ENCODE data around the gene TTC36.
"Not testable (repeated sequence)": the region's sequence is repeated elsewhere in the genome, so short reads cannot be mapped to it uniquely, and the experiment has no call there.

The TTC36 gene

DNA sequence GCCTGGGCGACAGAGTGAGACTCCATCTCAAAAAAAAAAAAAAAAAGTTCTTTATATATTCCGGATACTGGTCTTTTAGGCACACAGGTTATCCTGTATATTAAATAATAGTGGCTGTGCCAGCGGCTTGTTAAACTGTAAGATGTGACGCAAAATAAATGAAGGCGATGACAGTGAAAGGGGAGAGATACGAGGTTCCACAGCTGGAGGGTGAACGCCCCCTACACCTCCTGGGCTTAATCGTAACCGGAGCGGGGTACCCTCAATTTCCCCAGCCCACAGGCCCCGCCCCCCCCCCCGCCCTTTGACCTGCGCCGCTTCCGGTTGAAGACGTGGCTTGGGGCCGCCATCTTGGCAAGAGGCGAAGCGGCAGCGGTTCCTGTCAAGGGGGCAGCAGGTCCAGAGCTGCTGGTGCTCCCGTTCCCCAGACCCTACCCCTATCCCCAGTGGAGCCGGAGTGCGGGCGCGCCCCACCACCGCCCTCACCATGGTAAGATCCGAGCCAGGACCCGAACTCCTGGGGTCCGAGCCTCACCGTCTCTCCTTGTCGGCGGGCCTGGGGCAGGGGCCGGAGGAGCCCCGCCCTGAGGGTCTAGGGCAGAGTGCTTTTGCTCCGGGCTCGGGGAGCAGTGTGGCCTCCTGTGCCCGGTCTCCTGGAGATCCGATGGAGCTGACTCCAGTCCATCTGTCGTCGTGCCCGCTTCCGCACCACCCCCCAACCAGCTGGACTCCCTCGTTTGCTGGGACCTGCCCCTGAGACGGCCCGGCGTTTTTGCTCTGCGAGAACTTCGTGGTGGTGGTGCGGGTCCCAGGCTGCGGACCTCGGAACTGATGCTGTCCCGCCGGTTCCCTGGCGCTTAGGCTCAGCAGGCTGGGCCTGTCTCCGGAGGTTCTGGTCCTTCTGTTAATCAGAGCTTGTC, 45.0 kb downstream of the TTC36 start, which contains the start of gene ARCN1:
Gene ARCN1 (plus strand): TSS at position 349 of the 920 bp plus-strand sequence. CDS start 139 bp downstream, at position 488.
- CTCF ChIA-PET: no interaction called here
- TF ChIP-seq, protein P1, sequence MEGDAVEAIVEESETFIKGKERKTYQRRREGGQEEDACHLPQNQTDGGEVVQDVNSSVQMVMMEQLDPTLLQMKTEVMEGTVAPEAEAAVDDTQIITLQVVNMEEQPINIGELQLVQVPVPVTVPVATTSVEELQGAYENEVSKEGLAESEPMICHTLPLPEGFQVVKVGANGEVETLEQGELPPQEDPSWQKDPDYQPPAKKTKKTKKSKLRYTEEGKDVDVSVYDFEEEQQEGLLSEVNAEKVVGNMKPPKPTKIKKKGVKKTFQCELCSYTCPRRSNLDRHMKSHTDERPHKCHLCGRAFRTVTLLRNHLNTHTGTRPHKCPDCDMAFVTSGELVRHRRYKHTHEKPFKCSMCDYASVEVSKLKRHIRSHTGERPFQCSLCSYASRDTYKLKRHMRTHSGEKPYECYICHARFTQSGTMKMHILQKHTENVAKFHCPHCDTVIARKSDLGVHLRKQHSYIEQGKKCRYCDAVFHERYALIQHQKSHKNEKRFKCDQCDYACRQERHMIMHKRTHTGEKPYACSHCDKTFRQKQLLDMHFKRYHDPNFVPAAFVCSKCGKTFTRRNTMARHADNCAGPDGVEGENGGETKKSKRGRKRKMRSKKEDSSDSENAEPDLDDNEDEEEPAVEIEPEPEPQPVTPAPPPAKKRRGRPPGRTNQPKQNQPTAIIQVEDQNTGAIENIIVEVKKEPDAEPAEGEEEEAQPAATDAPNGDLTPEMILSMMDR (IDR thresholded peaks at IDR 0.05; ENCODE audit: control extremely low read depth, extremely low read depth, low read depth, missing control alignments): no peak

DNA sequence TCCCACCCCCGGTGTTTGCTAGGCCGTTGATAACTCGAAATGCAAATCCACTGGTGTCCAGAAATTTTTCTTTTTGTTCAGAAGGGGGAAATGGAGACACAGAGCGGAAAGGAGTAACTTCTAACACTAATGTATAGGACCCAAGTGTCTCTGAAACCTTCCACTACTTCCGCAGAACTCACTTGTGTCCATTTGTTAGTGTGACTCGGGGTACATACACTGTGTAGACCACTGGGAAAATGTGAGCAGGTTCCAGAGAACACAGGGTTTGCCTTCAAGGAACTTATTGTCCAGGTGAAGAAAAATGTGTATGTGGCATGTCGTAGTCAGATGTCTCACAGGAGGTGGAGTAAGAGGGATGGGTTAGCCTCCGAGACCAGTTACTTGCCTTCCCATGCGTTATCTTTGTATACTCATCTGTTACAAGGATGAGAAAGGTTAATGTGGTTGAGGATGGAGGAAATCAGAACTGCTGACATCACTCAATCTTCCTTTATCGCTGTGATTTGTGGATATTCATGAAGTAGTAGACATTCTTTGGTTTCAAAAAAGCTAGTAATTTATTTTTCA, 45.8 kb downstream of the TTC36 start:
- TF ChIP-seq, protein P1 (IDR thresholded peaks at IDR 0.05; ENCODE audit: control extremely low read depth, extremely low read depth, low read depth, missing control alignments): no peak
- DNase-seq (ENCODE audit: extremely low spot score): peak; percentile 27
- ChIA-PET CTCF (no interaction called here), POLR2A (interaction anchor here (0.8 kb wide), 1 partner anchor 34 kb away, joined by 3 read pairs; no protein-coding TSS in a partner anchor)

More for the DNA sequence above, 45.0 kb downstream of the TTC36 start, which contains the start of gene ARCN1:
- POLR2A ChIA-PET: interaction anchor here (0.7 to 0.8 kb wide), 2 partner anchors 34 to 85 kb away, joined by 3 to 4 read pairs; no protein-coding TSS in a partner anchor
- DNase-seq (ENCODE audit: extremely low spot score): peak; percentile 91

DNA sequence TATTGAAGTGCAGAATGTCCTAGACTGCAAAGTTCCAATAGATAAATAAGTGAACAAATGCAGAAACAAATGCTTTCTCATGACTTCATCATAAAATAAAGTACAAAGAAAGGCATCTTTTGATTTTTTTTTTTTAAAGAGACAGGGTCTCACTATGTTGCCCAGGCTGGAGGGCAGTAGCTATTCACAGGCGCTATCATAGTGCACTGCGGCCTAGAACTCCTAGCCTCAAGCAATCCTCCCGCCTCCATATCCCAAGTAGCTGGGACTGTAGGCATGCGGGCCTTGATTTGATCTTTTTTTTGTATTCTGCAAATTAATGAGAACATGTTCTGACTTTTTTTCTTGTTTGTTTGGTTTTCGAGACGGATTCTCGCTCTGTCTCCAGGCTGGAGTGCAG, 47.4 kb downstream of the TTC36 start:
- TF ChIP-seq, protein P1 (IDR thresholded peaks at IDR 0.05; ENCODE audit: control extremely low read depth, extremely low read depth, low read depth, missing control alignments): no peak
- POLR2A ChIA-PET: no interaction called here
- DNase-seq (ENCODE audit: extremely low spot score): no peak
- CTCF ChIA-PET: interaction anchor here (0.8 to 1.1 kb wide), 2 partner anchors 8 to 10 kb away, joined by 3 to 4 read pairs; no protein-coding TSS in a partner anchor

DNA sequence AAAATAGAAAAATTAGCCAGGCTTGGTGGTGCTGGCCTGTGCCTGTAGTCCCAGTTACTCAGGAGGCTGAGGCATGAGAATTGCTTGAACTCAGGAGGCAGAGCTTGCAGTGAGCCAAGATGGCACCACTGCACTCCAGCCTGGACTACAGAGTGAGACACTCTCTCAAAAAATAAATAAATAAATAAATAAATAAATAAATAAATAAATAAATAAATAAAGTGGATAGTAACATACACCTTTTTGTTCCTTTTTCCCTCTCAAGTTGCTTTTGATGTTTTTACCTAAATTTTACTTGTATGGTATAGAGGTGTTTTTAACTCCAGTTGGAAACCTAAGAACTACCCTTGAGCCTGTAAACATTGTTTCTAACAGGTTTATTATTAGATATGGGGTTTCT, 50.7 kb downstream of the TTC36 start:
- CTCF ChIA-PET: interaction anchor here (1.4 kb wide), 1 partner anchor 12 kb away, joined by 4 read pairs; no protein-coding TSS in a partner anchor
- POLR2A ChIA-PET: not testable (repeated sequence)

More for the DNA sequence above, 50.7 kb downstream of the TTC36 start:
- DNase-seq (ENCODE audit: extremely low spot score): not testable (repeated sequence)
